ENCODE data around the gene TCEA3.

DNA sequence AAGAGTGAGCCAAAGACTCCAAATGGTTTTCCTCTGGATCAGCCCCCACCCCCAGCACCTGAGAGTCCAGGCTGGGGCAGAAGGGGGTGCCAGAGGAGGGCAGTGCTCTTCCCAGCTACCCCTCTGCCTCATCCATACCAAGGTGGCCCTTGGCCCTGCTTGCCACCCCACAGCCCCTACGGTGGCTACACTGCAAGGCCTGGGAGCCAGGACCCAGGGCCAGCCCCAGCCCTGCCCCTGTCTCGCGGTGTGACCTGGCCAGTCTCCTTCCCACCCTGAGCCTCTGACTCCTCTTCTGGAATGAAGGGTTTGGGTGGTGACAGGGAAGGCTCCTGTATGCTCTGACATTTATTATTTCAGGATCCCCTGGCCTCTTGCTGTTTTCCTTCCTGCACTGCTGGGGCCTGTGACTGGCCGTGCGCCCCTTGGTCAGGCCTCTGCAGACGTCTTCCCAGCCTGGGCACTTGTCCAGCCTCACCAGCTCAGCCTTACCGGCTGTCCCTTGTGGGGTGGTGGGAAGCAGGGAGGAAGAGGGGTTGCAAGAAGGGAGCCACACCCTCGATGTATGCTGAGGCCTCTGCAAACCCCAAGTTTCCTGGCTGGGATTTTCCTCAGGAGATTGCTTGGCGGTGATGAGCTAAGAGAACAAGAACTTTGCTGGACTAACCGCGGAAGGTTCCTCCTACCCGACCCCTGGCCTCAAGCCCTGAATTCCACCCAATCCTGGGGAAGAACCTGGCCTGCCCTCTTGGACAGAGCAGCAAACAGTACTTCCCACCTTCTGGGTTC lies 45.9 kb upstream of the TCEA3 start:
- TF ChIP-seq POLR2A (IDR thresholded peaks at IDR 0.05): no peak
- TF ChIP-seq, protein P1, sequence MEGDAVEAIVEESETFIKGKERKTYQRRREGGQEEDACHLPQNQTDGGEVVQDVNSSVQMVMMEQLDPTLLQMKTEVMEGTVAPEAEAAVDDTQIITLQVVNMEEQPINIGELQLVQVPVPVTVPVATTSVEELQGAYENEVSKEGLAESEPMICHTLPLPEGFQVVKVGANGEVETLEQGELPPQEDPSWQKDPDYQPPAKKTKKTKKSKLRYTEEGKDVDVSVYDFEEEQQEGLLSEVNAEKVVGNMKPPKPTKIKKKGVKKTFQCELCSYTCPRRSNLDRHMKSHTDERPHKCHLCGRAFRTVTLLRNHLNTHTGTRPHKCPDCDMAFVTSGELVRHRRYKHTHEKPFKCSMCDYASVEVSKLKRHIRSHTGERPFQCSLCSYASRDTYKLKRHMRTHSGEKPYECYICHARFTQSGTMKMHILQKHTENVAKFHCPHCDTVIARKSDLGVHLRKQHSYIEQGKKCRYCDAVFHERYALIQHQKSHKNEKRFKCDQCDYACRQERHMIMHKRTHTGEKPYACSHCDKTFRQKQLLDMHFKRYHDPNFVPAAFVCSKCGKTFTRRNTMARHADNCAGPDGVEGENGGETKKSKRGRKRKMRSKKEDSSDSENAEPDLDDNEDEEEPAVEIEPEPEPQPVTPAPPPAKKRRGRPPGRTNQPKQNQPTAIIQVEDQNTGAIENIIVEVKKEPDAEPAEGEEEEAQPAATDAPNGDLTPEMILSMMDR (IDR thresholded peaks at IDR 0.05): no peak
